ENCODE data around the gene COX6A2.

Gene COX6A2

GRCh38 chr16:31473264-31473984 lies 45.3 kb upstream of the COX6A2 start:
- TF ChIP-seq CTCF (IDR thresholded peaks at IDR 0.05; ENCODE audit: extremely low read depth, missing control alignments) = no peak
- DNase-seq (ENCODE audit: low spot score) = no peak

GRCh38 chr16:31472709-31473203 lies 44.6 kb upstream of the COX6A2 start:
- TF ChIP-seq CTCF (IDR thresholded peaks at IDR 0.05; ENCODE audit: extremely low read depth, missing control alignments) = no peak
- DNase-seq (ENCODE audit: low spot score) = peak; percentile 67

GRCh38 chr16:31471875-31472708 lies 43.9 kb upstream of the COX6A2 start, which contains the start of gene TGFB1I1:
TSS of gene TGFB1I1 (plus strand) at chr16:31472152. CDS start at chr16:31472189, 37 bp downstream.
- DNase-seq (ENCODE audit: low spot score) = peak; percentile 67
- TF ChIP-seq CTCF (IDR thresholded peaks at IDR 0.05; ENCODE audit: extremely low read depth, missing control alignments) = no peak

GRCh38 chr16:31471241-31471874 lies 43.2 kb upstream of the COX6A2 start:
- DNase-seq (ENCODE audit: low spot score) = no peak

GRCh38 chr16:31470615-31471014 lies 42.5 kb upstream of the COX6A2 start:
- DNase-seq (ENCODE audit: low spot score) = no peak
- TF ChIP-seq CTCF (IDR thresholded peaks at IDR 0.05; ENCODE audit: extremely low read depth, missing control alignments) = no peak

More at GRCh38 chr16:31471241-31471874, 43.2 kb upstream of the COX6A2 start:
- TF ChIP-seq CTCF (IDR thresholded peaks at IDR 0.05; ENCODE audit: extremely low read depth, missing control alignments) = no peak

GRCh38 chr16:31467858-31468257 lies 39.7 kb upstream of the COX6A2 start:
- no peak for TF ChIP-seq CTCF (IDR thresholded peaks at IDR 0.05; ENCODE audit: extremely low read depth, missing control alignments)
- DNase-seq (ENCODE audit: low spot score) = no peak
